Measurements from ENCODE around the gene TMEM63A.

- TF ChIP-seq POLR2A (IDR thresholded peaks at IDR 0.05; ENCODE audit: low read depth, low read length): no peak
- TF ChIP-seq POLR2AphosphoS5 (IDR thresholded peaks at IDR 0.05; ENCODE audit: low read depth, low read length): no peak
- TF ChIP-seq SPI1 (IDR thresholded peaks at IDR 0.05; ENCODE audit: low read depth, low read length): no peak
- TF ChIP-seq TAF1 (IDR thresholded peaks at IDR 0.05; ENCODE audit: low read depth, low read length): no peak
- no peak for TF ChIP-seq POU2F2 (IDR thresholded peaks at IDR 0.05; ENCODE audit: low read depth, low read length)
- no peak for TF ChIP-seq PAX5 (IDR thresholded peaks at IDR 0.05; ENCODE audit: insufficient read depth, low read length, severe bottlenecking)
Measured at GRCh38 chr1:225812488-225813213, 69.5 kb downstream of the TMEM63A start.

Measured in GM12891 (cell line).